ENCODE measurements around the gene DLG5.

DLG5 gene

DNA sequence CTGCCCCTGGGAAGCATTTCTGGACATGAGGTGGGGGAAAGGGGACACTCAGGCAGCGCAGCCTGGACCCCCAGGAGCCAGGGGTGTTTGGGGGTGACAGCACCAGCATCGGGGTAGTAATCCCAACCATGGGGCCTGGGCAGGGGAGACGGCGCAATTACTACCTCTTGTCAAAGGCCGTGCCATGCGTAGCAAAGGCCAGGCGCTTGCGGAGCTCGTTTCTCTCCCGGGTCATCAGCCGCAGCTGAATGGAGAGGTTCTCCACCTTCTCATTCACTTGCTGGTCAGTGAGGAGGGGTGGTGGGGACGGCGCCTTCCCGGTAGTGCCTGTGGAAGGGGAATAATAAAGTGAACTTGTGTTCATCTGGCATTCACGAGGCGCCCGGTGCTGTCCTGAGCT lies 70.0 kb downstream of the DLG5 start:
- H3K9me3 ChIP-seq (ENCODE audit: control insufficient read depth, insufficient read depth, low read length): no peaks in the 10 kb centered on the region
- H3K4me1 ChIP-seq (ENCODE audit: control insufficient read depth, insufficient read depth, low read length): peaks cover 3% of the 10 kb centered on the region
- H3K4me3 ChIP-seq (ENCODE audit: low read depth, low read length): no peak overlapping the region
- peaks cover 32% of the 10 kb centered on the region for H3K36me3 ChIP-seq (ENCODE audit: control insufficient read depth, insufficient read depth, low read length)
- no peaks in the 10 kb centered on the region for H3K27me3 ChIP-seq (ENCODE audit: control insufficient read depth, insufficient read depth, low read length)
- H3K9ac ChIP-seq (ENCODE audit: low read depth, low read length): no peak overlapping the region

- H3K36me3 ChIP-seq (ENCODE audit: control insufficient read depth, insufficient read depth, low read length): peaks cover 32% of the 10 kb centered on the region
- H3K4me3 ChIP-seq (ENCODE audit: low read depth, low read length): no peak overlapping the region
- H3K4me1 ChIP-seq (ENCODE audit: control insufficient read depth, insufficient read depth, low read length): peaks cover 10% of the 10 kb centered on the region
- no peak overlapping the region for H3K9ac ChIP-seq (ENCODE audit: low read depth, low read length)
- H3K27me3 ChIP-seq (ENCODE audit: control insufficient read depth, insufficient read depth, low read length): no peaks in the 10 kb centered on the region
- no peaks in the 10 kb centered on the region for H3K9me3 ChIP-seq (ENCODE audit: control insufficient read depth, insufficient read depth, low read length)
Measured at GRCh38 chr10:77855404-77856155, 71.0 kb downstream of the DLG5 start.

DNA sequence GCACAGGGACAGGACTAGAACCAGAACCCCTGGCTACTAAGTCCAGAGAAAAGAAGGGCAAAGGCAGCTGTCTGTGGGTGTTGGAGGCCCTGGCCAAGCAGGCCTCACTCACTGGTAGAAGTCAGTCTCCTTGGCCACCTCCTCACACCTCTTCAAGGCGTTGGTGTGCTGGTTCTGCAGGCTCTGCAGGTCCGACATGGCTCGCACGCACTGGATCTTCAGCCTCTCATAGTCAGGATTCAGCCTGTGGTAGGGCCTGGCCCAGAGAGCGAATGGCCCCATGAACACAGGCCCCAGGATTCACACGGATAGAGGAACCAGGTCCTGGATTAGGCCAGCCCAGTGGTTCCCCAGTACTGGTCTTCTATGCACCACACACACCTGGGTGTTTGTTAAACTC lies 72.4 kb downstream of the DLG5 start:
- no peaks in the 10 kb centered on the region for H3K27me3 ChIP-seq (ENCODE audit: control insufficient read depth, insufficient read depth, low read length)
- H3K4me1 ChIP-seq (ENCODE audit: control insufficient read depth, insufficient read depth, low read length): peaks cover 22% of the 10 kb centered on the region
- H3K4me3 ChIP-seq (ENCODE audit: low read depth, low read length): no peak overlapping the region
- peaks cover 32% of the 10 kb centered on the region for H3K36me3 ChIP-seq (ENCODE audit: control insufficient read depth, insufficient read depth, low read length)
- no peaks in the 10 kb centered on the region for H3K9me3 ChIP-seq (ENCODE audit: control insufficient read depth, insufficient read depth, low read length)
- H3K9ac ChIP-seq (ENCODE audit: low read depth, low read length): no peak overlapping the region

DNA sequence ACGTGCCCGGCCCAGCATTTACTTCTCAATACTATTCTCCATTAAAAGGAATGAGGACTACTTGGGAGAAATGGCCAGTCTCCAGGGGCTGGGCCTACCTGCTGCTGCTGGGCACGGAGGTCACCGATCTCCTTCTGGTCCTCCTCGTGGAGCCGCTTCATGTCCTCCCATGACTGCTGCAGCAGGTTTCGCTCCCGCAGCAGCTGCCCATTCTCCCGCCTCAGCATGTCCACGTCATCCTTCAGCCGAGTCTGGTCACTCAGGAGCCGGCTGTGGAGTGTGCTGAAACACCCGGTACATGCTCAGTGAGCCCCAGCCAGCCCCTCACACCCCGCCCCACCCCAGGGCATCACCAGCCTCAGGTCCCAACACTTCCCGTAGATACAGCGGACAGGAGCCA lies 73.3 kb downstream of the DLG5 start:
- H3K36me3 ChIP-seq (ENCODE audit: control insufficient read depth, insufficient read depth, low read length): peaks cover 32% of the 10 kb centered on the region
- H3K4me3 ChIP-seq (ENCODE audit: low read depth, low read length): no peak overlapping the region
- peaks cover 22% of the 10 kb centered on the region for H3K4me1 ChIP-seq (ENCODE audit: control insufficient read depth, insufficient read depth, low read length)
- H3K9me3 ChIP-seq (ENCODE audit: control insufficient read depth, insufficient read depth, low read length): no peaks in the 10 kb centered on the region
- no peaks in the 10 kb centered on the region for H3K27me3 ChIP-seq (ENCODE audit: control insufficient read depth, insufficient read depth, low read length)
- H3K9ac ChIP-seq (ENCODE audit: low read depth, low read length): no peak overlapping the region

- Histone ChIP-seq H3K4me1 (ENCODE audit: control insufficient read depth, insufficient read depth, low read length) (peaks cover 22% of the 10 kb centered on the region), H3K36me3 (ENCODE audit: control insufficient read depth, insufficient read depth, low read length) (peaks cover 26% of the 10 kb centered on the region), H3K9ac (ENCODE audit: low read depth, low read length) (peak overlapping the region; percentile 12), H3K9me3 (ENCODE audit: control insufficient read depth, insufficient read depth, low read length) (no peaks in the 10 kb centered on the region), H3K4me3 (ENCODE audit: low read depth, low read length) (no peak overlapping the region), H3K27me3 (ENCODE audit: control insufficient read depth, insufficient read depth, low read length) (no peaks in the 10 kb centered on the region)
Measured at GRCh38 chr10:77850620-77851231, 75.8 kb downstream of the DLG5 start.

- H3K9ac ChIP-seq (ENCODE audit: low read depth, low read length): no peak overlapping the region
- no peaks in the 10 kb centered on the region for H3K27me3 ChIP-seq (ENCODE audit: control insufficient read depth, insufficient read depth, low read length)
- no peak overlapping the region for H3K4me3 ChIP-seq (ENCODE audit: low read depth, low read length)
- peaks cover 22% of the 10 kb centered on the region for H3K4me1 ChIP-seq (ENCODE audit: control insufficient read depth, insufficient read depth, low read length)
- H3K9me3 ChIP-seq (ENCODE audit: control insufficient read depth, insufficient read depth, low read length): no peaks in the 10 kb centered on the region
- H3K36me3 ChIP-seq (ENCODE audit: control insufficient read depth, insufficient read depth, low read length): peaks cover 18% of the 10 kb centered on the region
Measured at GRCh38 chr10:77849039-77849664, 77.4 kb downstream of the DLG5 start.

GRCh38 chr10:77846718-77847311 lies 79.7 kb downstream of the DLG5 start:
- Histone ChIP-seq H3K4me1 (ENCODE audit: control insufficient read depth, insufficient read depth, low read length) (peaks cover 22% of the 10 kb centered on the region), H3K27me3 (ENCODE audit: control insufficient read depth, insufficient read depth, low read length) (no peaks in the 10 kb centered on the region), H3K36me3 (ENCODE audit: control insufficient read depth, insufficient read depth, low read length) (peaks cover 18% of the 10 kb centered on the region), H3K9ac (ENCODE audit: low read depth, low read length) (no peak overlapping the region), H3K9me3 (ENCODE audit: control insufficient read depth, insufficient read depth, low read length) (no peaks in the 10 kb centered on the region), H3K4me3 (ENCODE audit: low read depth, low read length) (no peak overlapping the region)

- peaks cover 11% of the 10 kb centered on the region for H3K4me1 ChIP-seq (ENCODE audit: control insufficient read depth, insufficient read depth, low read length)
- H3K9me3 ChIP-seq (ENCODE audit: control insufficient read depth, insufficient read depth, low read length): no peaks in the 10 kb centered on the region
- no peak overlapping the region for H3K9ac ChIP-seq (ENCODE audit: low read depth, low read length)
- H3K4me3 ChIP-seq (ENCODE audit: low read depth, low read length): no peak overlapping the region
- no peaks in the 10 kb centered on the region for H3K27me3 ChIP-seq (ENCODE audit: control insufficient read depth, insufficient read depth, low read length)
- H3K36me3 ChIP-seq (ENCODE audit: control insufficient read depth, insufficient read depth, low read length): peaks cover 26% of the 10 kb centered on the region
Measured at GRCh38 chr10:77845451-77845850, 81.1 kb downstream of the DLG5 start.

DNA sequence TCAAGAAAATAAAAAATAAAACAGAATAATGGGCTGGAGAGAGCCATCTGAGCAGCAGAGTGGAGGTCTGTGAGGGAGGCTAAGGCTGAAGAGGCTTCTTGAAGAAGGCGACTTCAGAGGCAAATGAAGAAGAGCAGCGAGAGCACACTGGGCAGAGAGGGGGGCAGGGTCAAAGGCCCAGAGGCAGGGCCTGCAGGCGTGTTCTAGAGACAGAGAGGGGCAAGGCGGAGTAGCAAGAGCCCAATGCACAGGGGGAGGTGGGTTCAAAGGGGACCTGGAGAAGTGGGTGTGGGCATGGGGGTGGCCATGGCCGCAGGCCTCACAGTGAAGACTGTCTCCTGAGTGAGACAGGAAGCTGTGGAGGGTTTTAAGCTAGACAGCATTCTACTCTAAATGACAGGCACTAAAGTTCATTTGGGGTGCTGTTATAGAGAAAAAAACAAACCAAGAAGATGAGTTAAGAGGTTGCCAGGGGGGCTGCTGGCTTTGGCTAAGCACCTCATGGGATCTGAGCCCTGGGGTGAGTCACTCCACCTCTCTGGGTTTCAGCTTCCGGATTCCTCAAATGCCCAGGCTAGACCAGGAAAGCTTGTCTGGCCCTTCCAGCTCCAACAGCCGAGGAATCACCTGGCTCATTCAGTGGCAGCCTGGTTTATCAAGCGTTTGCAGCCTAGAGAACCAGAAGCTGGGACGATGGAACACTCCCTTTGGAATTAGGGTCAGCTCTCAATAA lies 81.7 kb downstream of the DLG5 start:
- peaks cover 7% of the 10 kb centered on the region for H3K4me1 ChIP-seq (ENCODE audit: control insufficient read depth, insufficient read depth, low read length)
- no peak overlapping the region for H3K4me3 ChIP-seq (ENCODE audit: low read depth, low read length)
- H3K9ac ChIP-seq (ENCODE audit: low read depth, low read length): no peak overlapping the region
- H3K9me3 ChIP-seq (ENCODE audit: control insufficient read depth, insufficient read depth, low read length): no peaks in the 10 kb centered on the region
- H3K27me3 ChIP-seq (ENCODE audit: control insufficient read depth, insufficient read depth, low read length): no peaks in the 10 kb centered on the region
- H3K36me3 ChIP-seq (ENCODE audit: control insufficient read depth, insufficient read depth, low read length): peaks cover 26% of the 10 kb centered on the region

DNA sequence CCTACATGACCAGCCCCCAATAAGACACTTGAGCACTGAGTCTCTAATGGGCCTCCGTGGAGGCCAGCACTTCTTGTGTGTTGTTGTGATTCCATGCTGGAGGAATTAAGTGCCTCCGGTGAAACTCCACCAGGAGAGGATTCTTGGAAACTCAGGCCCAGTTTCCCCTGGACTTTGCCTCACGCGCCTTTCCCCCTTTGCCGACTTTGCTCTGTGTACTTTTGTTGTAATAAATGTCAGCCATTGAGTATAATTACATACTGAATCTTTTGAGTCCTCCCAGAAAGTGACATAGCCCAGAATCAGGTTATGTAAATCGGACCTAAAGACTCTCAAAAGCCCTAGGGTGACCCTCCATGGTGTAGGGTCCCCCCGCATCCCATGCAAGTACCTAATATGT lies 82.4 kb downstream of the DLG5 start:
- Histone ChIP-seq H3K9me3 (ENCODE audit: control insufficient read depth, insufficient read depth, low read length) (no peaks in the 10 kb centered on the region), H3K4me3 (ENCODE audit: low read depth, low read length) (no peak overlapping the region), H3K9ac (ENCODE audit: low read depth, low read length) (no peak overlapping the region), H3K4me1 (ENCODE audit: control insufficient read depth, insufficient read depth, low read length) (peaks cover under 1% of the 10 kb centered on the region), H3K27me3 (ENCODE audit: control insufficient read depth, insufficient read depth, low read length) (no peaks in the 10 kb centered on the region), H3K36me3 (ENCODE audit: control insufficient read depth, insufficient read depth, low read length) (peaks cover 26% of the 10 kb centered on the region)

GRCh38 chr10:77843264-77843663 lies 83.3 kb downstream of the DLG5 start:
- H3K4me1 ChIP-seq (ENCODE audit: control insufficient read depth, insufficient read depth, low read length): no peaks in the 10 kb centered on the region
- no peak overlapping the region for H3K9ac ChIP-seq (ENCODE audit: low read depth, low read length)
- no peaks in the 10 kb centered on the region for H3K27me3 ChIP-seq (ENCODE audit: control insufficient read depth, insufficient read depth, low read length)
- H3K9me3 ChIP-seq (ENCODE audit: control insufficient read depth, insufficient read depth, low read length): no peaks in the 10 kb centered on the region
- H3K4me3 ChIP-seq (ENCODE audit: low read depth, low read length): no peak overlapping the region
- H3K36me3 ChIP-seq (ENCODE audit: control insufficient read depth, insufficient read depth, low read length): peaks cover 30% of the 10 kb centered on the region
